A549 (cell line): ENCODE results near the gene LAMTOR4. TPM values are rescaled to one million over a fixed set of nuclear protein-coding genes. Genes with fewer than 3 reads are reported as not detected.
A peak's percentile ranks its signal among the peaks of the same experiment; 100 is the strongest.

Experiments used
- ATAC-seq, 2 experiments: fragments of 200-7000 bp in 1 of 2; fragments of >200 bp in 1 of 2; cut with Nextera tagmentation in 1 of 2; cut with Tn5 transposase in 1 of 2; 3 replicates each; pipeline versions ENCODE4 v1.8.0 to v1.9.1; 2018 to 2020; ENCODE audit warnings: mild to moderate bottlenecking in 1 of 2, moderate library complexity in 1 of 2
- CTCF ChIA-PET: fragments of 300-600 bp; sonication (Branson Sonifier 250); formaldehyde crosslinking; extraction: SDS; loops from one replicate; lab custom pipeline; 2021; ENCODE audit warnings: antibody characterized with exemption, inconsistent platforms; lab: Yijun Ruan, JAX
- POLR2A ChIA-PET: fragments of 350-600 bp; formaldehyde crosslinking; extraction: SDS; loops from one replicate; lab custom pipeline; 2021; ENCODE audit warnings: antibody characterized with exemption, inconsistent platforms; lab: Yijun Ruan, JAX
- DNase-seq, 2 experiments: peaks; one replicate each; pipeline versions ENCODE4 v3.0.0 to v3.0.0-alpha.2; 2011 to 2016; ENCODE audit warnings: low read depth in 1 of 2, low spot score in 1 of 2
- FAIRE-seq: peaks from 2 replicates; lab custom pipeline; 2011; peaks lifted over from hg19 to GRCh38; lab: Jason Lieb, UNC
- H3K27ac ChIP-seq, 2 experiments: fragments of >200 bp; sonication (Bioruptor Twin); formaldehyde crosslinking; 3 replicates each; pipeline ENCODE4 v1.5.1; 2016 to 2017
- H3K4me1 ChIP-seq: fragments of >200 bp; sonication (Bioruptor Twin); formaldehyde crosslinking; 3 replicates; pipeline ENCODE4 v1.6.1; 2016
- H3K4me2 ChIP-seq: fragments of >200 bp; sonication (Bioruptor Twin); formaldehyde crosslinking; 3 replicates; pipeline ENCODE4 v1.6.1; 2016
- H3K4me3 ChIP-seq: fragments of >200 bp; sonication (Bioruptor Twin); formaldehyde crosslinking; 3 replicates; pipeline ENCODE4 v1.5.1; 2016
- H3K9me3 ChIP-seq: fragments of >200 bp; sonication (Bioruptor Twin); formaldehyde crosslinking; 3 replicates; pipeline ENCODE4 v1.6.1; 2016
- CBX2 ChIP-seq: fragments of 200-600 bp; sonication (generic); IDR thresholded peaks from 2 replicates; pipeline ENCODE4 v1.6.1; 2016; ENCODE audit warnings: low read depth, mild to moderate bottlenecking, borderline replicate concordance
- CEBPB ChIP-seq, 2 experiments: fragments of >200 bp in 1 of 2; sonication (Bioruptor Twin) in 1 of 2; formaldehyde crosslinking in 1 of 2; IDR thresholded peaks; 2 replicates each; pipeline ENCODE4 v1.6.1; 2012 to 2016
- CHD2 ChIP-seq: fragments of 150-350 bp; IDR thresholded peaks from 2 replicates; pipeline ENCODE4 v1.6.1; 2014; ENCODE audit warnings: low read length; ENCODE audit not compliant: partially characterized antibody
- CHD4 ChIP-seq: fragments of 200-600 bp; sonication (generic); IDR thresholded peaks from 2 replicates; pipeline ENCODE4 v1.6.1; 2016; ENCODE audit warnings: antibody characterized with exemption, mild to moderate bottlenecking, borderline replicate concordance
- EHF ChIP-seq: fragments of 250-450 bp; sonication (Bioruptor Pico); IDR thresholded peaks from 2 replicates; pipeline ENCODE4 v1.5.0; 2020; ENCODE audit warnings: mild to moderate bottlenecking
- ELK1 ChIP-seq: fragments of 150-350 bp; IDR thresholded peaks from 2 replicates; pipeline ENCODE4 v1.6.1; 2014; ENCODE audit warnings: low read depth, mild to moderate bottlenecking, low read length
- FOSB ChIP-seq: fragments of 250-450 bp; sonication (Bioruptor Pico); IDR thresholded peaks from 2 replicates; pipeline ENCODE4 v1.5.0; 2020; ENCODE audit warnings: mild to moderate bottlenecking, moderate library complexity
- FOSL2 ChIP-seq, 2 experiments: fragments of 450-650 bp in 1 of 2; fragments of >200 bp in 1 of 2; sonication (Bioruptor Twin) in 1 of 2; formaldehyde crosslinking; IDR thresholded peaks; 2 replicates each; pipeline versions ENCODE4 v1.5.0 to v1.6.1; 2016 to 2020; ENCODE audit warnings: mild to moderate bottlenecking in 1 of 2, moderate library complexity in 1 of 2
- HES2 ChIP-seq: fragments of >200 bp; sonication (Bioruptor Twin); formaldehyde crosslinking; IDR thresholded peaks from 2 replicates; pipeline ENCODE4 v1.6.1; 2016
- HOXB13 ChIP-seq: fragments of 250-450 bp; sonication (Bioruptor Pico); IDR thresholded peaks from 2 replicates; pipeline ENCODE4 v1.5.0; 2020; ENCODE audit warnings: low read depth, mild to moderate bottlenecking, moderate library complexity
- JUN ChIP-seq, 2 experiments: fragments of >200 bp; sonication (Bioruptor Twin); formaldehyde crosslinking; IDR thresholded peaks; 2 replicates in 1 of 2; 3 replicates in 1 of 2; pipeline ENCODE4 v1.6.1; 2016 to 2017
- JUNB ChIP-seq: fragments of >200 bp; sonication (Bioruptor Twin); formaldehyde crosslinking; IDR thresholded peaks from 2 replicates; pipeline ENCODE4 v1.6.1; 2016
- KDM5A ChIP-seq: fragments of 200-600 bp; sonication (generic); IDR thresholded peaks from 2 replicates; pipeline ENCODE4 v1.6.1; 2016; ENCODE audit warnings: antibody characterized with exemption, mild to moderate bottlenecking
- NFE2L2 ChIP-seq: fragments of 150-350 bp; conservative IDR thresholded peaks from 2 replicates; pipeline ENCODE4 v1.6.1; 2014; ENCODE audit warnings: low read length
- NPAS2 ChIP-seq: fragments of 250-450 bp; sonication (Bioruptor Pico); IDR thresholded peaks from 2 replicates; pipeline ENCODE4 v1.8.0; 2022; ENCODE audit warnings: mild to moderate bottlenecking, moderate library complexity, borderline replicate concordance
- PBX3 ChIP-seq: IDR thresholded peaks from 2 replicates; pipeline ENCODE4 v1.6.1; 2012
- POLR2AphosphoS2 ChIP-seq: conservative IDR thresholded peaks from 2 replicates; pipeline ENCODE4 v1.6.1; 2012; ENCODE audit warnings: low read length, improper control_type of control experiment, inconsistent platforms
- RAD21 ChIP-seq, 2 experiments: fragments of >200 bp in 1 of 2; sonication (Bioruptor Twin) in 1 of 2; formaldehyde crosslinking in 1 of 2; IDR thresholded peaks in 1 of 2; conservative IDR thresholded peaks in 1 of 2; 2 replicates in 1 of 2; 3 replicates in 1 of 2; pipeline ENCODE4 v1.6.1; 2012 to 2018; ENCODE audit warnings: inconsistent platforms in 1 of 2
- SMC3 ChIP-seq: fragments of >200 bp; sonication (Bioruptor Twin); formaldehyde crosslinking; IDR thresholded peaks from 3 replicates; pipeline ENCODE4 v1.6.1; 2018; ENCODE audit warnings: inconsistent platforms
- SREBF2 ChIP-seq: fragments of 450-650 bp; IDR thresholded peaks from 2 replicates; pipeline ENCODE4 v1.6.1; 2014; ENCODE audit warnings: mild to moderate bottlenecking, moderate library complexity
- WGBS: methylation state at CpG from one replicate; pipeline ENCODE4 v1.1.6; 2017; ENCODE audit errors: missing lambda C conversion rate; 5-methylcytosine and 5-hydroxymethylcytosine counted together
- polyA plus RNA-seq, 4 experiments: library from polyadenylated mRNA; depleted of rRNA in 3 of 4; stranded (reverse); fragments of >200 nt; fragmentation: RNase III in 1 of 4; extraction: RNeasy Plus Mini Kit Qiagen cat#74134 plus additional on column Dnase treatment in 1 of 4; gene quantifications; 2 replicates in 3 of 4; 3 replicates in 1 of 4; pipeline ENCODE4 v1.2.3, GENCODE V29; 2011 to 2017
- TF ChIP-seq, protein P1 (sequence below): fragments of 450-650 bp; IDR thresholded peaks from 2 replicates; pipeline ENCODE4 v1.6.1; 2014; ENCODE audit warnings: antibody characterized with exemption
- TF ChIP-seq, protein P2 (sequence below): fragments of >200 bp; sonication (Bioruptor Twin); formaldehyde crosslinking; IDR thresholded peaks from 3 replicates; pipeline ENCODE4 v1.5.1; 2016

Gene LAMTOR4
- polyA plus RNA-seq, 2 of the 4 experiments (the other 2 are of a cell fraction) = 123 to 177 TPM

DNA sequence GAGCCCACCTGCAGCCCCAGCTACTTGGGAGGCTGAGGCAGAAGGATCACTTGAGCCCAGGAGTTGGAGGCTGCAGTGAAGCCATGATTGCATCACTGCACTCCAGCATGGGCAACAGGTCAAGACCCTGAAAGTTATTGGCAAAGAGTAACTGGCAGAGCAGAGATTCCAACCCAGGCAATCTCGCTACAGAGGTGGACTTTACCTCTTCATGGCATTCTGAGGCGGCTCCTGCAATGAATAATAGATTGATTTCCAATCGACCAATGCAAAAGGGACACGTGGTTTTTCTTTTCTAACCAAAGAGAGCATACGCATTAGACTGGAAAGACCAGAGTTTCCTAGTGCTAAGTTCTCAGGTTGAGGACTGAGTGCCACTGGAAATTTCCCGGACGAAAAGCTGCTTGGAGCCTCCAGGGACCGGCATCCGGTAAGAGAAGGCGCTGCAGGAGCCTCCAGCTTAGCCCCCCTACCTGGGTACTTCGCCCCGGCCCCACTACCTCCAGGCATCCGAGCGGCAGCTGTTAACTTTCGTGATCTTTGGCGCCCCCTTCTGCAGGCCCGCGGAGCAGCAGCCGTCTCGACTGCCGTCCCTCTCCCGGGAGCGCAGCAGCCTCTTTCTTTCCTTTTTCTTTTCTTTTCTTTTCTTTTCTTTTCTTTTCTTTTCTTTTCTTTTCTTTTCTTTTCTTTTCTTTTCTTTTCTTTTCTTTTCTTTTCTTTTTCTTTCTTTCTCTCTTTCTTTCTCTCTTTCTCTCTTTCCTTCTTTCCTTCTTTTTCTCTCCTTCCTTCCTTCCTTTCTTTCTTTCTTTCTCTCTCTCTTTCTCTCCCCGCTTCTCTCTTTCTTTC lies 17.9 kb upstream of the LAMTOR4 start:
- Histone ChIP-seq H3K27ac (peak overlapping the region in 1 of 2 experiments; percentile 63; a peak in 4 of 6 replicates), H3K4me3 (no peak overlapping the region), H3K9me3 (no peaks in the 10 kb centered on the region), H3K4me1 (peaks cover 15% of the 10 kb centered on the region), H3K4me2 (peak overlapping the region; percentile 68)
- ATAC-seq (peak; percentile 28 to 41; a peak in 3 of 6 replicates), FAIRE-seq (no peak), DNase-seq (peak; percentile 63 to 74)
- CTCF ChIA-PET = interaction anchor here (0.5 to 13.2 kb wide), 27 partner anchors 9 to 1219 kb away, joined by 3 to 245 read pairs (median 3); partner anchors contain the start of genes AP4M1, CNPY4, LAMTOR4 and MCM7
- TF ChIP-seq CBX2 = no peak
- TF ChIP-seq POLR2AphosphoS2 = no peak
- 0 out of 4 replicates have a peak, but pooled peaks of 1 of the 2 experiments have one; percentile 43 for TF ChIP-seq CEBPB (IDR thresholded peaks at IDR 0.05)
- no peak for TF ChIP-seq PBX3
- TF ChIP-seq FOSB (CRISPR knock-in tag) = no peak
- TF ChIP-seq SMC3 = peak; percentile 39
- TF ChIP-seq FOSL2 (IDR thresholded peaks at IDR 0.05) = no peak
- no peak for TF ChIP-seq FOSL2 (CRISPR knock-in tag; IDR thresholded peaks at IDR 0.05)
- no peak for TF ChIP-seq HES2
- no peak for TF ChIP-seq SREBF2
- no peak for TF ChIP-seq JUN (IDR thresholded peaks at IDR 0.05)
- TF ChIP-seq ELK1 = no peak
- TF ChIP-seq RAD21 (conservative IDR thresholded peaks at IDR 0.05 in 1 of 2, IDR thresholded peaks at IDR 0.05 in 1 of 2) = peak; percentile 71 to 72
- TF ChIP-seq EHF = no peak
- no peak for TF ChIP-seq CHD4
- no peak for TF ChIP-seq JUNB
- TF ChIP-seq, protein P1, sequence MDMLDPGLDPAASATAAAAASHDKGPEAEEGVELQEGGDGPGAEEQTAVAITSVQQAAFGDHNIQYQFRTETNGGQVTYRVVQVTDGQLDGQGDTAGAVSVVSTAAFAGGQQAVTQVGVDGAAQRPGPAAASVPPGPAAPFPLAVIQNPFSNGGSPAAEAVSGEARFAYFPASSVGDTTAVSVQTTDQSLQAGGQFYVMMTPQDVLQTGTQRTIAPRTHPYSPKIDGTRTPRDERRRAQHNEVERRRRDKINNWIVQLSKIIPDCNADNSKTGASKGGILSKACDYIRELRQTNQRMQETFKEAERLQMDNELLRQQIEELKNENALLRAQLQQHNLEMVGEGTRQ = 0 out of 2 replicates have a peak, but pooled peaks have one; percentile 17
- no peak for TF ChIP-seq KDM5A
- TF ChIP-seq CHD2 = no peak
- no peak for TF ChIP-seq NFE2L2
- no peak for TF ChIP-seq NPAS2 (CRISPR knock-in tag)
- TF ChIP-seq HOXB13 (CRISPR knock-in tag) = no peak
- TF ChIP-seq, protein P2, sequence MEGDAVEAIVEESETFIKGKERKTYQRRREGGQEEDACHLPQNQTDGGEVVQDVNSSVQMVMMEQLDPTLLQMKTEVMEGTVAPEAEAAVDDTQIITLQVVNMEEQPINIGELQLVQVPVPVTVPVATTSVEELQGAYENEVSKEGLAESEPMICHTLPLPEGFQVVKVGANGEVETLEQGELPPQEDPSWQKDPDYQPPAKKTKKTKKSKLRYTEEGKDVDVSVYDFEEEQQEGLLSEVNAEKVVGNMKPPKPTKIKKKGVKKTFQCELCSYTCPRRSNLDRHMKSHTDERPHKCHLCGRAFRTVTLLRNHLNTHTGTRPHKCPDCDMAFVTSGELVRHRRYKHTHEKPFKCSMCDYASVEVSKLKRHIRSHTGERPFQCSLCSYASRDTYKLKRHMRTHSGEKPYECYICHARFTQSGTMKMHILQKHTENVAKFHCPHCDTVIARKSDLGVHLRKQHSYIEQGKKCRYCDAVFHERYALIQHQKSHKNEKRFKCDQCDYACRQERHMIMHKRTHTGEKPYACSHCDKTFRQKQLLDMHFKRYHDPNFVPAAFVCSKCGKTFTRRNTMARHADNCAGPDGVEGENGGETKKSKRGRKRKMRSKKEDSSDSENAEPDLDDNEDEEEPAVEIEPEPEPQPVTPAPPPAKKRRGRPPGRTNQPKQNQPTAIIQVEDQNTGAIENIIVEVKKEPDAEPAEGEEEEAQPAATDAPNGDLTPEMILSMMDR = peak; percentile 80
- POLR2A ChIA-PET = interaction anchor here (0.7 to 3.4 kb wide), 3 partner anchors 18 to 656 kb away, joined by 3 to 8 read pairs (median 4); partner anchors contain the start of genes AP4M1, LAMTOR4 and MCM7
- WGBS = 11% methylated on average over 24 of the region's 24 CpGs
